Osteoblast (primary cell): Measurements from ENCODE around the gene AMDHD1. TPM values are rescaled to one million over a fixed set of nuclear protein-coding genes. Genes with fewer than 3 reads are reported as not detected.
A peak's percentile ranks its signal among the peaks of the same experiment; 100 is the strongest.

Experiments
- DNase-seq: peaks from one replicate; pipeline ENCODE4 v3.0.0; 2011; ENCODE audit warnings: low spot score, mixed read lengths; ENCODE audit not compliant: insufficient read length; ENCODE audit errors: missing footprints
- H2AFZ ChIP-seq: 2 replicates; pipeline ENCODE4 v1.6.0; 2011; ENCODE audit warnings: mild to moderate bottlenecking, low read length
- H3K27ac ChIP-seq: 2 replicates; pipeline ENCODE4 v1.5.1; 2011; ENCODE audit warnings: mild to moderate bottlenecking, low read depth, low read length, moderate library complexity
- H3K27me3 ChIP-seq: 2 replicates; pipeline ENCODE4 v1.6.0; 2012; ENCODE audit warnings: mild to moderate bottlenecking, control low read depth, inconsistent platforms, low read length, moderate library complexity; ENCODE audit not compliant: insufficient read depth
- H3K36me3 ChIP-seq: 2 replicates; pipeline ENCODE4 v1.5.1; 2011; ENCODE audit warnings: mild to moderate bottlenecking, low read length, control low read depth, moderate library complexity; ENCODE audit not compliant: insufficient read depth
- H3K4me1 ChIP-seq: 2 replicates; pipeline ENCODE4 v1.5.1; 2011; ENCODE audit warnings: mild to moderate bottlenecking, low read length, control low read depth, moderate library complexity; ENCODE audit not compliant: insufficient read depth
- H3K4me2 ChIP-seq: 2 replicates; pipeline ENCODE4 v1.6.0; 2011; ENCODE audit warnings: mild to moderate bottlenecking, low read length; ENCODE audit not compliant: insufficient read depth
- H3K4me3 ChIP-seq: fragments of 200-600 bp; sonication (generic); 3 replicates; pipeline ENCODE4 v1.5.1; 2012; ENCODE audit warnings: mild to moderate bottlenecking, low read length, inconsistent platforms; ENCODE audit not compliant: insufficient read depth
- H3K79me2 ChIP-seq: 2 replicates; pipeline ENCODE4 v1.6.0; 2012; ENCODE audit warnings: mild to moderate bottlenecking, low read length, control low read depth, inconsistent platforms; ENCODE audit not compliant: insufficient read depth
- H3K9me3 ChIP-seq: 2 replicates; pipeline ENCODE4 v1.5.1; 2011; ENCODE audit warnings: low read depth, low read length, control low read depth
- H4K20me1 ChIP-seq: 2 replicates; pipeline ENCODE4 v1.6.0; 2012; ENCODE audit warnings: mild to moderate bottlenecking, low read length, control low read depth; ENCODE audit not compliant: insufficient read depth
- total RNA-seq: library from RNA; depleted of rRNA; stranded (reverse); fragments of >200 nt; gene quantifications from 2 replicates; pipeline ENCODE4 v1.2.3, GENCODE V29; 2012
- TF ChIP-seq, protein P1 (sequence below): IDR thresholded peaks from 2 replicates; pipeline ENCODE4 v1.5.1; 2011; ENCODE audit warnings: mild to moderate bottlenecking, low read depth, low read length, moderate library complexity; ENCODE audit errors: extremely low read depth

The AMDHD1 gene
- total RNA-seq, 1 donor: 0.36 TPM

DNA sequence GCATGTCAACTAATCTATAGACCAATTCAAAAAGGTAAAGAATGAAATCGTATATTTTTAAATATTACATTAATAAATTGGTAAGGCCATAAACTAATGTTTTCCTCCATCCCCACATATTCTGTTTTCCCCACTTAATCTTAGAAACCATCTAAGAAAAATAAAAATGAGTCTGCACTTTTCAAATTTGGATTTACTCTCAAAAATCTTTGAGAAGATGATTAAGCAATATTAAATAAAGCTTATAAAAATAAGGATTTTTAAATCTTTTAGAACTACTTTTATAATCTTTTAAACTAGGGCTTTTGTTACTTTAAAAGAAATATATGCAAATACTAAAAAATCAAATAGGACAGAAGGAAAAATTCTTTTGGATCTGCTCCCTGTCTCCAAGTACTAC lies 63.6 kb downstream of the AMDHD1 start:
- Histone ChIP-seq H3K79me2 (no peaks in the 10 kb centered on the region), H3K4me1 (no peaks in the 10 kb centered on the region), H3K27me3 (no peaks in the 10 kb centered on the region)

DNA sequence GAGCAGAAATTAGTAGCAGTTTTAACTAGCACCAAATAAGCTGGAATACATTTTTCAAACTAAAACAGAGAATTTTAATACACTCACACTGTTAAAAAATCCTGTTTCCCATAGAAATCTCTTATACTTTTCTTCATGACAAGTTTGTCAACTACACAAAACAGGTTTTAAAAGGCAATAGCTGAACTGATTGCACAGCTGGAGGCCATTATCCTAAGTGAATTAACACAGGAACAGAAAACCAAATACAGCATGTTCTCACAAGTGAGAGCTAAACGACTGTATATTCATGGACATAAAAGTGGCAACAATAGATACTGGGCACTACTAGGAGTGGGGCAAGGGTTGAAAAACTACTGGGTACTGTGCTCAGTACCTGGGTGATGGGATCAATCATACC lies 64.6 kb downstream of the AMDHD1 start:
- DNase-seq: no peak
- Histone ChIP-seq H3K4me2 (no peak overlapping the region), H3K27me3 (no peaks in the 10 kb centered on the region), H3K36me3 (peaks cover 42% of the 10 kb centered on the region), H3K4me3 (no peak overlapping the region), H3K79me2 (no peaks in the 10 kb centered on the region), H3K27ac (no peak overlapping the region), H3K4me1 (no peaks in the 10 kb centered on the region), H2AFZ (no peak overlapping the region), H3K9me3 (no peaks in the 10 kb centered on the region), H4K20me1 (no peaks in the 10 kb centered on the region)
- TF ChIP-seq, protein P1, sequence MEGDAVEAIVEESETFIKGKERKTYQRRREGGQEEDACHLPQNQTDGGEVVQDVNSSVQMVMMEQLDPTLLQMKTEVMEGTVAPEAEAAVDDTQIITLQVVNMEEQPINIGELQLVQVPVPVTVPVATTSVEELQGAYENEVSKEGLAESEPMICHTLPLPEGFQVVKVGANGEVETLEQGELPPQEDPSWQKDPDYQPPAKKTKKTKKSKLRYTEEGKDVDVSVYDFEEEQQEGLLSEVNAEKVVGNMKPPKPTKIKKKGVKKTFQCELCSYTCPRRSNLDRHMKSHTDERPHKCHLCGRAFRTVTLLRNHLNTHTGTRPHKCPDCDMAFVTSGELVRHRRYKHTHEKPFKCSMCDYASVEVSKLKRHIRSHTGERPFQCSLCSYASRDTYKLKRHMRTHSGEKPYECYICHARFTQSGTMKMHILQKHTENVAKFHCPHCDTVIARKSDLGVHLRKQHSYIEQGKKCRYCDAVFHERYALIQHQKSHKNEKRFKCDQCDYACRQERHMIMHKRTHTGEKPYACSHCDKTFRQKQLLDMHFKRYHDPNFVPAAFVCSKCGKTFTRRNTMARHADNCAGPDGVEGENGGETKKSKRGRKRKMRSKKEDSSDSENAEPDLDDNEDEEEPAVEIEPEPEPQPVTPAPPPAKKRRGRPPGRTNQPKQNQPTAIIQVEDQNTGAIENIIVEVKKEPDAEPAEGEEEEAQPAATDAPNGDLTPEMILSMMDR: no peak

More for the DNA sequence above, 63.6 kb downstream of the AMDHD1 start:
- Histone ChIP-seq H3K4me2 (no peak overlapping the region), H3K27ac (no peak overlapping the region), H3K36me3 (peaks cover 33% of the 10 kb centered on the region), H2AFZ (no peak overlapping the region), H3K9me3 (no peaks in the 10 kb centered on the region), H4K20me1 (no peaks in the 10 kb centered on the region), H3K4me3 (no peak overlapping the region)
- TF ChIP-seq, protein P1: no peak
- DNase-seq: no peak

DNA sequence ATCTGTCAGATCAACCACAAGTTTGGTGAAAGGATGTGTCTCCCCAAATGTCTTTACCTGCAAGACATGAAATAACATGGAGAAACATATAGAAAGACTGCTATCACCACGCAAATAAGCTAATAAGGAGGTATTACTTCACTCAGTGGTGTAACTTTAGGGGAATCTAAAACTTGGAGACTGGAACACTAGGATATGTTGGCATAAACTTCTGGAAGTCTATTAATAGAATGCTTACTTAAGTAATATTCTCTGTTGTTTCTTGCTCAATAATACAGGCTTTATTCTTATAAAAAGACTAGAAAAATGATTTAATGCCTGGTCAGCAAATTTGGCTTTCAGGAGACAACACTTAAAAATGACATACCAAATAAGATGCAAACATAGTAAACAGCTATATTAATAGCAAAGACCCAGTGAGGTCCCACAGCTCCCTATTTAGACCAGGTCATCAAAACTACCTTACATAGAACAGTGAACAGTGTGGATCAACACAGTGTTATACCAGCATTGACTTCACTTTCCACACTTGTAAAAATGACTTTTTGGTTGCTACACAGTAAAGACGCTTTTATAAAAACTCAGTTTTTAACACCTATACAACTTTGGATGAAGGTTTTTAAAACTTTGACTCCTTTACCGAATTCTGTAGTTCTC lies 71.9 kb downstream of the AMDHD1 start:
- no peak for DNase-seq
- no peaks in the 10 kb centered on the region for H3K4me1 ChIP-seq
- H3K9me3 ChIP-seq: no peaks in the 10 kb centered on the region
- H3K36me3 ChIP-seq: peaks cover 48% of the 10 kb centered on the region
- H4K20me1 ChIP-seq: no peaks in the 10 kb centered on the region
- H2AFZ ChIP-seq: no peak overlapping the region
- no peak overlapping the region for H3K4me2 ChIP-seq
- no peak overlapping the region for H3K4me3 ChIP-seq
- TF ChIP-seq, protein P1: no peak
- no peaks in the 10 kb centered on the region for H3K27me3 ChIP-seq
- H3K27ac ChIP-seq: no peak overlapping the region
- no peaks in the 10 kb centered on the region for H3K79me2 ChIP-seq

DNA sequence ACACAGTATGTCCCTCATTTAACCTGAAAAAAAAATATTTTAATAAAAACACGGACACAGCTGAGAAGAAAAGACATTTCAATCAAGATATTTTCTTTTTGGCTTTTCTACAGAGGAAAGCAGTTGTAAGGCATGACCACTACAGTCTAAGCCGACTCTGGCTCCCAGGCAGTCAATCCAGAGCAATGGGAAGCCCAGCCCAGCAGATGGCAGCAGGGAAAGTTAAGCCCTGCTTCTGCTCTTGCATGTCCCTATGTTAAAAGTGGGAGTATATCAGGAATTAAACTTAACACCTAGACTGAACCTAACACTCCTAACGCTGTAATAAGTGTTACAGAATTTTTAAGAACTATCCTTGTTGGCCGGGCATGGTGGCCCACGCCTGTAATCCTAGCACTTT lies 72.5 kb downstream of the AMDHD1 start:
- Histone ChIP-seq H3K27ac (no peak overlapping the region), H2AFZ (no peak overlapping the region), H3K27me3 (no peaks in the 10 kb centered on the region), H4K20me1 (no peaks in the 10 kb centered on the region), H3K4me3 (no peak overlapping the region), H3K9me3 (no peaks in the 10 kb centered on the region), H3K4me1 (no peaks in the 10 kb centered on the region), H3K4me2 (no peak overlapping the region), H3K79me2 (no peaks in the 10 kb centered on the region), H3K36me3 (peaks cover 45% of the 10 kb centered on the region)
- DNase-seq: no peak
- TF ChIP-seq, protein P1: peak; percentile 55

Other genes starting within 250 kb of the AMDHD1 start
- gene NTN4, start 152.6 kb upstream of the AMDHD1 start, total RNA-seq: 45.1 and 47.8 TPM in 2 replicates
- 6.2 and 6.8 TPM in 2 replicates for gene SNRPF, start 84.4 kb upstream of the AMDHD1 start, total RNA-seq
- under 0.01 TPM in 2 replicates for gene CCDC38, start 717 bp upstream of the AMDHD1 start, total RNA-seq
- gene HAL, start 53.0 kb downstream of the AMDHD1 start, total RNA-seq: 0.29 and 0.36 TPM in 2 replicates
- gene LTA4H, start 92.3 kb downstream of the AMDHD1 start, total RNA-seq: 73.8 and 83.4 TPM in 2 replicates